ENCODE data around the gene TRIM45. TPM values are rescaled to one million over a fixed set of nuclear protein-coding genes. Genes with fewer than 3 reads are reported as not detected.
A peak's percentile ranks its signal among the peaks of the same experiment; 100 is the strongest.

The TRIM45 gene
- total and polyA plus RNA-seq, 11 donors = 1.4 to 22.2 (median 9.0) TPM

GRCh38 chr1:117135329-117135728 is 13.8 kb upstream of the TRIM45 start:
- Histone ChIP-seq H3K4me1 (peaks cover 0 to under 1% (median 0%) of the 10 kb centered on the region in 12 donors), H3K27me3 (no peaks in the 10 kb centered on the region), H3K27ac (no peak overlapping the region), H3K4me3 (no peak overlapping the region), H3K9me3 (no peaks in the 10 kb centered on the region), H3K36me3 (no peaks in the 10 kb centered on the region)
- TF ChIP-seq CTCF (IDR thresholded peaks at IDR 0.05) (no peak), POLR2A (IDR thresholded peaks at IDR 0.05) (no peak)
- no peak for ATAC-seq
- WGBS, 4 donors = 75 to 92% (median 80%) methylated on average over 2 of the region's 2 CpGs
- DNase-seq = no peak
- intact Hi-C loops (cut with DNase I) = no loop called here

GRCh38 chr1:117130526-117130925 is 9.0 kb upstream of the TRIM45 start:
- TF ChIP-seq POLR2A (IDR thresholded peaks at IDR 0.05) (no peak), CTCF (IDR thresholded peaks at IDR 0.05) (no peak)
- Histone ChIP-seq H3K4me3 (no peak overlapping the region), H3K27ac (peak overlapping the region in 3 of 12 donors; percentile 66 to 78 (median 67)), H3K9me3 (no peaks in the 10 kb centered on the region), H3K27me3 (no peaks in the 10 kb centered on the region), H3K36me3 (no peaks in the 10 kb centered on the region), H3K4me1 (peaks cover 0 to 24% (median 6%) of the 10 kb centered on the region in 12 donors)
- intact Hi-C loops (cut with DNase I) = no loop called here
- WGBS, 4 donors = 78 to 85% (median 80%) methylated on average over 4 of the region's 4 CpGs
- DNase-seq (no peak), ATAC-seq (peak in 1 of 4 donors; percentile 34)

GRCh38 chr1:117128323-117129079 is 7.0 kb upstream of the TRIM45 start:
- Histone ChIP-seq H3K27ac (peak overlapping the region in 11 of 12 donors; percentile 0 to 78 (median 61)), H3K36me3 (no peaks in the 10 kb centered on the region), H3K27me3 (no peaks in the 10 kb centered on the region), H3K4me3 (peak overlapping the region in 7 of 12 donors; percentile 1 to 30 (median 15)), H3K9me3 (no peaks in the 10 kb centered on the region), H3K4me1 (peaks cover 0 to 24% (median 6%) of the 10 kb centered on the region in 12 donors)
- ATAC-seq (peak; percentile 66 to 87 (median 82)), DNase-seq (no peak)
- 21 to 25% (median 23%) methylated on average over 5 of the region's 5 CpGs for WGBS, 4 donors
- intact Hi-C loops (cut with DNase I) = loop anchor here (2.0 to 10.0 kb wide), 9 partner anchors 36 to 156 kb away; no protein-coding TSS in a partner anchor
- TF ChIP-seq POLR2A (IDR thresholded peaks at IDR 0.05) (no peak), CTCF (IDR thresholded peaks at IDR 0.05) (peak; percentile 26 to 66 (median 54))

- intact Hi-C loops (cut with DNase I) = loop anchor here (2.0 to 10.0 kb wide), 9 partner anchors 35 to 157 kb away; no protein-coding TSS in a partner anchor
- no peak for DNase-seq
- Histone ChIP-seq H3K36me3 (no peaks in the 10 kb centered on the region), H3K9me3 (no peaks in the 10 kb centered on the region), H3K4me1 (peaks cover 0 to 24% (median 6%) of the 10 kb centered on the region in 12 donors), H3K4me3 (no peak overlapping the region), H3K27ac (peak overlapping the region in 8 of 12 donors; percentile 35 to 78 (median 64)), H3K27me3 (no peaks in the 10 kb centered on the region)
- peak in 3 of 4 donors; percentile 16 to 39 (median 31) for ATAC-seq
- TF ChIP-seq POLR2A (IDR thresholded peaks at IDR 0.05) (no peak), CTCF (IDR thresholded peaks at IDR 0.05) (no peak)
Observed at GRCh38 chr1:117127795-117128194, 6.2 kb upstream of the TRIM45 start.
